ENCODE results near the gene FBXO27. TPM values are rescaled to one million over a fixed set of nuclear protein-coding genes. Genes with fewer than 3 reads are reported as not detected.
A peak's percentile ranks its signal among the peaks of the same experiment; 100 is the strongest.

The FBXO27 gene
- total and polyA plus RNA-seq, 2 of the 13 experiments (the other 11 are each of a cell fraction or from before 2014, with no cell fraction given): 0.15 to 2.8 TPM

DNA sequence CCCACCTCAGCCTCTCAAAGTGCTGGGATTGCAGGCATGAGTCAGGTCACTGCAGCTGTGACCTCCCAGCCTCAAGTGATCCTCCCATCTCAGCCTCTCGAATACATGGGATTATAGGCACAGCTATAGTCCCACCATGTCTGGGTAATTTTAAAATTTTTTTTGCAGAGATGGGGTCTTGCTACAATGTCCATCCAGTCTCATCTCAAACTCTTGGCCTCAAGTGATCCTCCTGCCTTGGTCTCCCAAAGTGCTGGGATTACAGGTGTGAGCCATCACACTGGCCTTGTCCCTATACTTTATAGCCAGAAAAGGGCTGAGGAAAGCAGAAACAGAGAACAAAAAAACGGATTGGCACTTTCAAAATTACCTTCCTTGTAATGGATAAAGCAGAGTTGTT, 4.8 kb upstream of the FBXO27 start:
- 0% methylated on average over 2 of the region's 2 CpGs for WGBS (ENCODE audit: low lambda C conversion rate)
- TF ChIP-seq, protein P1, sequence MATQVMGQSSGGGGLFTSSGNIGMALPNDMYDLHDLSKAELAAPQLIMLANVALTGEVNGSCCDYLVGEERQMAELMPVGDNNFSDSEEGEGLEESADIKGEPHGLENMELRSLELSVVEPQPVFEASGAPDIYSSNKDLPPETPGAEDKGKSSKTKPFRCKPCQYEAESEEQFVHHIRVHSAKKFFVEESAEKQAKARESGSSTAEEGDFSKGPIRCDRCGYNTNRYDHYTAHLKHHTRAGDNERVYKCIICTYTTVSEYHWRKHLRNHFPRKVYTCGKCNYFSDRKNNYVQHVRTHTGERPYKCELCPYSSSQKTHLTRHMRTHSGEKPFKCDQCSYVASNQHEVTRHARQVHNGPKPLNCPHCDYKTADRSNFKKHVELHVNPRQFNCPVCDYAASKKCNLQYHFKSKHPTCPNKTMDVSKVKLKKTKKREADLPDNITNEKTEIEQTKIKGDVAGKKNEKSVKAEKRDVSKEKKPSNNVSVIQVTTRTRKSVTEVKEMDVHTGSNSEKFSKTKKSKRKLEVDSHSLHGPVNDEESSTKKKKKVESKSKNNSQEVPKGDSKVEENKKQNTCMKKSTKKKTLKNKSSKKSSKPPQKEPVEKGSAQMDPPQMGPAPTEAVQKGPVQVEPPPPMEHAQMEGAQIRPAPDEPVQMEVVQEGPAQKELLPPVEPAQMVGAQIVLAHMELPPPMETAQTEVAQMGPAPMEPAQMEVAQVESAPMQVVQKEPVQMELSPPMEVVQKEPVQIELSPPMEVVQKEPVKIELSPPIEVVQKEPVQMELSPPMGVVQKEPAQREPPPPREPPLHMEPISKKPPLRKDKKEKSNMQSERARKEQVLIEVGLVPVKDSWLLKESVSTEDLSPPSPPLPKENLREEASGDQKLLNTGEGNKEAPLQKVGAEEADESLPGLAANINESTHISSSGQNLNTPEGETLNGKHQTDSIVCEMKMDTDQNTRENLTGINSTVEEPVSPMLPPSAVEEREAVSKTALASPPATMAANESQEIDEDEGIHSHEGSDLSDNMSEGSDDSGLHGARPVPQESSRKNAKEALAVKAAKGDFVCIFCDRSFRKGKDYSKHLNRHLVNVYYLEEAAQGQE (IDR thresholded peaks at IDR 0.05; ENCODE audit: borderline replicate concordance in 1 of 2, low read depth in 1 of 2, low read length in 2 of 2): no peak
- TF ChIP-seq ZNF121 (CRISPR knock-in tag; IDR thresholded peaks at IDR 0.05): peak; percentile 52; the same call in 1 of the 2 replicates

DNA sequence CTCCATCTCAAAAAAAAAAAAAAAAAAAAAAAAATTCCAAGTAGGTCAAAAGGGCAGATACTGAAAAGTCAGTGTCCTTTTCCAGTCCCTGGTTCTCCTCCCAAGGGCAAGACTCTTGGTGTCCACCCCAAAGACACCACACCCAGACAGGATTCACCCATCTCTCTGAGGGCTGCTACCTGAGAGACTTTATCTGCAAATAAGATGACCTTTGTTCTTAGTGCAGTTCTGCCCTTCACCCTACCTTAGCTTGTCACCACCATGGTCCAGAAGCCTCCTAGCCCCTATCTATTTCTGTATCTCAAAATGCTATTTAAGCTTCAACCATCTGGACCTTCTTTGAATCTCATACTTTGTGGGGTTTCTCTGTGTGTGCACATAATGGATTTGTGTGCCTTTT, 4.2 kb upstream of the FBXO27 start:
- intact Hi-C loops (cut with micrococcal nuclease; ENCODE audit: unreplicated experiment) (loop anchor here (5.0 kb wide), 1 partner anchor 74 kb away; no protein-coding TSS in a partner anchor), in situ Hi-C loops (cut with HindIII; ENCODE audit: extremely low pct_ligation_motif_present, low pct_unique_long_range_greater_than_20kb) (loop anchor here (5.0 kb wide), 1 partner anchor 59 kb away; the partner anchor contains the start of gene FBXO17)
- ChIA-PET POLR2A (no interaction called here), CTCF (ENCODE audit: low intra/inter-chr PET ratio, low total read pairs) (no interaction called here)
- H3K9ac ChIP-seq (ENCODE audit: insufficient read depth, low read depth, low read length): no peak overlapping the region
- H3K4me1 ChIP-seq (ENCODE audit: insufficient read depth, low read length): peaks cover 31% of the 10 kb centered on the region
- H3K9me3 ChIP-seq (ENCODE audit: low read length): no peaks in the 10 kb centered on the region
- H3K36me3 ChIP-seq (replicated peaks in 1 of 2; ENCODE audit: control insufficient read depth in 1 of 2, insufficient read depth in 2 of 2, low read length in 2 of 2): no peaks in the 10 kb centered on the region
- H3K27me3 ChIP-seq (ENCODE audit: control insufficient read depth in 1 of 2, insufficient read depth in 2 of 2, low read length in 2 of 2): no peaks in the 10 kb centered on the region; a peak in 2 of 5 replicates
- no peak overlapping the region for H2AFZ ChIP-seq (ENCODE audit: low read length)
- H3K27ac ChIP-seq (ENCODE audit: extremely low read length, insufficient read depth, low read length): no peak overlapping the region
- no TSS peak for BruUV-seq (replicated peaks)
- no peak overlapping the region for H3K4me3 ChIP-seq (replicated peaks in 1 of 3; ENCODE audit: insufficient read depth in 1 of 3, low read depth in 2 of 3, low read length in 3 of 3)
- H3K79me2 ChIP-seq (ENCODE audit: insufficient read depth, low read length): no peaks in the 10 kb centered on the region
- H4K20me1 ChIP-seq (ENCODE audit: insufficient read depth, low read length): no peaks in the 10 kb centered on the region
- no peak for FAIRE-seq
- DNase-seq (ENCODE audit: low spot score): no peak
- H3K4me2 ChIP-seq (ENCODE audit: low read depth, low read length): no peak overlapping the region
- ATAC-seq: no peak
- TF ChIP-seq, protein P2, sequence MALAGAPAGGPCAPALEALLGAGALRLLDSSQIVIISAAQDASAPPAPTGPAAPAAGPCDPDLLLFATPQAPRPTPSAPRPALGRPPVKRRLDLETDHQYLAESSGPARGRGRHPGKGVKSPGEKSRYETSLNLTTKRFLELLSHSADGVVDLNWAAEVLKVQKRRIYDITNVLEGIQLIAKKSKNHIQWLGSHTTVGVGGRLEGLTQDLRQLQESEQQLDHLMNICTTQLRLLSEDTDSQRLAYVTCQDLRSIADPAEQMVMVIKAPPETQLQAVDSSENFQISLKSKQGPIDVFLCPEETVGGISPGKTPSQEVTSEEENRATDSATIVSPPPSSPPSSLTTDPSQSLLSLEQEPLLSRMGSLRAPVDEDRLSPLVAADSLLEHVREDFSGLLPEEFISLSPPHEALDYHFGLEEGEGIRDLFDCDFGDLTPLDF (CRISPR knock-in tag; IDR thresholded peaks at IDR 0.05): no peak
- TF ChIP-seq RXRB (CRISPR knock-in tag; IDR thresholded peaks at IDR 0.05; ENCODE audit: borderline replicate concordance) (no peak), ZNF335 (CRISPR knock-in tag; IDR thresholded peaks at IDR 0.05) (no peak), CREB1 (IDR thresholded peaks at IDR 0.05) (no peak), CREB1 (CRISPR knock-in tag; IDR thresholded peaks at IDR 0.05) (no peak), MEF2D (CRISPR knock-in tag; IDR thresholded peaks at IDR 0.05) (no peak), ZNF720 (CRISPR knock-in tag; IDR thresholded peaks at IDR 0.05) (no peak), SAFB2 (CRISPR knock-in tag; IDR thresholded peaks at IDR 0.05; ENCODE audit: borderline replicate concordance, low read depth) (no peak), PCBP2 (optimal IDR thresholded peaks at IDR 0.05; ENCODE audit: low read depth, low read length, poor library complexity, severe bottlenecking) (no peak)
- TF ChIP-seq, protein P3, sequence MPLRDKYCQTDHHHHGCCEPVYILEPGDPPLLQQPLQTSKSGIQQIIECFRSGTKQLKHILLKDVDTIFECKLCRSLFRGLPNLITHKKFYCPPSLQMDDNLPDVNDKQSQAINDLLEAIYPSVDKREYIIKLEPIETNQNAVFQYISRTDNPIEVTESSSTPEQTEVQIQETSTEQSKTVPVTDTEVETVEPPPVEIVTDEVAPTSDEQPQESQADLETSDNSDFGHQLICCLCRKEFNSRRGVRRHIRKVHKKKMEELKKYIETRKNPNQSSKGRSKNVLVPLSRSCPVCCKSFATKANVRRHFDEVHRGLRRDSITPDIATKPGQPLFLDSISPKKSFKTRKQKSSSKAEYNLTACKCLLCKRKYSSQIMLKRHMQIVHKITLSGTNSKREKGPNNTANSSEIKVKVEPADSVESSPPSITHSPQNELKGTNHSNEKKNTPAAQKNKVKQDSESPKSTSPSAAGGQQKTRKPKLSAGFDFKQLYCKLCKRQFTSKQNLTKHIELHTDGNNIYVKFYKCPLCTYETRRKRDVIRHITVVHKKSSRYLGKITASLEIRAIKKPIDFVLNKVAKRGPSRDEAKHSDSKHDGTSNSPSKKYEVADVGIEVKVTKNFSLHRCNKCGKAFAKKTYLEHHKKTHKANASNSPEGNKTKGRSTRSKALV (CRISPR knock-in tag; IDR thresholded peaks at IDR 0.05): no peak

More for the DNA sequence above, 4.8 kb upstream of the FBXO27 start:
- H3K9me3 ChIP-seq (ENCODE audit: low read length): no peaks in the 10 kb centered on the region
- intact Hi-C loops (cut with micrococcal nuclease; ENCODE audit: unreplicated experiment): loop anchor here (5.0 kb wide), 1 partner anchor 75 kb away; no protein-coding TSS in a partner anchor
- no peaks in the 10 kb centered on the region for H4K20me1 ChIP-seq (ENCODE audit: insufficient read depth, low read length)
- H3K36me3 ChIP-seq (replicated peaks in 1 of 2; ENCODE audit: control insufficient read depth in 1 of 2, insufficient read depth in 2 of 2, low read length in 2 of 2): no peaks in the 10 kb centered on the region
- no peaks in the 10 kb centered on the region for H3K79me2 ChIP-seq (ENCODE audit: insufficient read depth, low read length)
- no peak for DNase-seq (ENCODE audit: low spot score)
- no peak overlapping the region for H3K27ac ChIP-seq (ENCODE audit: extremely low read length, insufficient read depth, low read length)
- peaks cover 31% of the 10 kb centered on the region for H3K4me1 ChIP-seq (ENCODE audit: insufficient read depth, low read length)
- ATAC-seq: no peak
- ChIA-PET POLR2A (no interaction called here), CTCF (ENCODE audit: low intra/inter-chr PET ratio, low total read pairs) (interaction anchor here (1.5 kb wide), 1 partner anchor 75 kb away, joined by 7 read pairs; no protein-coding TSS in a partner anchor)
- H3K4me3 ChIP-seq (replicated peaks in 1 of 3; ENCODE audit: insufficient read depth in 1 of 3, low read depth in 2 of 3, low read length in 3 of 3): no peak overlapping the region
- no peaks in the 10 kb centered on the region; a peak in 2 of 5 replicates for H3K27me3 ChIP-seq (ENCODE audit: control insufficient read depth in 1 of 2, insufficient read depth in 2 of 2, low read length in 2 of 2)
- H3K4me2 ChIP-seq (ENCODE audit: low read depth, low read length): no peak overlapping the region
- BruUV-seq (replicated peaks): no TSS peak
- in situ Hi-C loops (cut with HindIII; ENCODE audit: extremely low pct_ligation_motif_present, low pct_unique_long_range_greater_than_20kb): loop anchor here (5.0 kb wide), 1 partner anchor 60 kb away; the partner anchor contains the start of gene FBXO17
- H2AFZ ChIP-seq (ENCODE audit: low read length): no peak overlapping the region
- no peak overlapping the region for H3K9ac ChIP-seq (ENCODE audit: insufficient read depth, low read depth, low read length)
- FAIRE-seq: no peak
